Neural progenitor cell (in vitro differentiated cells): Measurements from ENCODE around the gene PPP2R5C. TPM values are rescaled to one million over a fixed set of nuclear protein-coding genes. Genes with fewer than 3 reads are reported as not detected.
A peak's percentile ranks its signal among the peaks of the same experiment; 100 is the strongest.

ENCODE experiments used
- DNase-seq: peaks from one replicate; pipeline ENCODE4 v3.0.0-alpha.2; 2016; ENCODE audit warnings: low spot score
- H2AFZ ChIP-seq: fragments of 200-600 bp; sonication (generic); replicated peaks from 2 replicates; pipeline ENCODE4 v1.6.1; 2016; ENCODE audit warnings: antibody characterized with exemption
- H3F3A ChIP-seq: fragments of 200-600 bp; sonication (generic); 2 replicates; pipeline ENCODE4 v1.6.1; 2016; ENCODE audit warnings: antibody characterized with exemption, low read depth
- H3K27ac ChIP-seq: fragments of 200-600 bp; sonication (generic); 2 replicates; pipeline ENCODE4 v1.5.1; 2016; ENCODE audit warnings: mild to moderate bottlenecking
- H3K27me3 ChIP-seq: fragments of 200-600 bp; sonication (generic); 2 replicates; pipeline ENCODE4 v1.6.1; 2016; ENCODE audit warnings: mild to moderate bottlenecking, moderate library complexity
- H3K36me3 ChIP-seq: fragments of 200-600 bp; sonication (generic); 2 replicates; pipeline ENCODE4 v1.5.1; 2016
- H3K4me1 ChIP-seq: fragments of 200-600 bp; sonication (generic); 2 replicates; pipeline ENCODE4 v1.6.1; 2016; ENCODE audit warnings: mixed run types
- H3K4me2 ChIP-seq: fragments of 200-600 bp; sonication (generic); 2 replicates; pipeline ENCODE4 v1.6.1; 2016
- H3K4me3 ChIP-seq: fragments of 200-600 bp; sonication (generic); 2 replicates; pipeline ENCODE4 v1.5.1; 2016
- H3K79me2 ChIP-seq: fragments of 200-600 bp; sonication (generic); 2 replicates; pipeline ENCODE4 v1.6.1; 2016; ENCODE audit warnings: low read depth
- H3K9ac ChIP-seq: fragments of 200-600 bp; sonication (generic); 2 replicates; pipeline ENCODE4 v1.6.1; 2016
- H3K9me3 ChIP-seq: fragments of 200-600 bp; sonication (generic); 2 replicates; pipeline ENCODE4 v1.5.1; 2016; ENCODE audit warnings: low read depth
- H4K20me1 ChIP-seq: fragments of 200-600 bp; sonication (generic); 2 replicates; pipeline ENCODE4 v1.6.1; 2016; ENCODE audit warnings: low read depth
- H3K27ac Mint-ChIP-seq: 3 replicates; pipeline ENCODE4 v1.8.0; 2021; ENCODE audit warnings: mixed read lengths
- H3K27me3 Mint-ChIP-seq: 2 replicates; pipeline ENCODE4 v1.8.0; 2022; ENCODE audit warnings: low read depth, mild to moderate bottlenecking, inconsistent platforms, moderate library complexity, mixed read lengths; ENCODE audit not compliant: insufficient read depth
- H3K36me3 Mint-ChIP-seq: 3 replicates; pipeline ENCODE4 v1.8.0; 2021; ENCODE audit warnings: mixed read lengths
- H3K4me1 Mint-ChIP-seq: 3 replicates; pipeline ENCODE4 v1.8.0; 2021; ENCODE audit warnings: mixed read lengths
- H3K4me3 Mint-ChIP-seq: 3 replicates; pipeline ENCODE4 v1.8.0; 2021; ENCODE audit warnings: mild to moderate bottlenecking, moderate library complexity, mixed read lengths
- H3K9me3 Mint-ChIP-seq: 3 replicates; pipeline ENCODE4 v1.8.0; 2020; ENCODE audit warnings: mixed read lengths
- EZH2 ChIP-seq: fragments of 200-600 bp; sonication (generic); IDR thresholded peaks from 2 replicates; pipeline ENCODE4 v1.6.1; 2017; ENCODE audit warnings: antibody characterized with exemption, mild to moderate bottlenecking, moderate library complexity
- EZH2phosphoT487 ChIP-seq: fragments of 200-600 bp; sonication (generic); IDR thresholded peaks from 2 replicates; pipeline ENCODE4 v1.6.1; 2017; ENCODE audit warnings: antibody characterized with exemption
- total RNA-seq: library from RNA; depleted of rRNA; stranded (reverse); fragments of >200 nt; gene quantifications from 2 replicates; pipeline ENCODE4 v1.2.3, GENCODE V29; 2015; ENCODE audit warnings: low replicate concordance
- TF ChIP-seq, protein P1 (sequence below): fragments of 200-600 bp; sonication (generic); IDR thresholded peaks from 2 replicates; pipeline ENCODE4 v1.5.1; 2017; ENCODE audit warnings: antibody characterized with exemption, mild to moderate bottlenecking

PPP2R5C gene
- total RNA-seq, 1 donor from 2014 or later = 183 TPM

GRCh38 chr14:101713621-101714349, 47.7 kb upstream of the PPP2R5C start:
- H3K79me2 ChIP-seq = no peaks in the 10 kb centered on the region
- no peaks in the 10 kb centered on the region for H3K36me3 ChIP-seq
- Mint-ChIP-seq H3K27ac (no peak overlapping the region), H3K4me1 (no peaks in the 10 kb centered on the region), H3K36me3 (no peaks in the 10 kb centered on the region), H3K4me3 (no peak overlapping the region), H3K27me3 (peaks cover 4% of the 10 kb centered on the region), H3K9me3 (peaks cover 6% of the 10 kb centered on the region)
- H3F3A ChIP-seq = no peaks in the 10 kb centered on the region
- no peak overlapping the region for H3K27ac ChIP-seq
- no peaks in the 10 kb centered on the region for H4K20me1 ChIP-seq
- H3K27me3 ChIP-seq = no peaks in the 10 kb centered on the region
- TF ChIP-seq, protein P1, sequence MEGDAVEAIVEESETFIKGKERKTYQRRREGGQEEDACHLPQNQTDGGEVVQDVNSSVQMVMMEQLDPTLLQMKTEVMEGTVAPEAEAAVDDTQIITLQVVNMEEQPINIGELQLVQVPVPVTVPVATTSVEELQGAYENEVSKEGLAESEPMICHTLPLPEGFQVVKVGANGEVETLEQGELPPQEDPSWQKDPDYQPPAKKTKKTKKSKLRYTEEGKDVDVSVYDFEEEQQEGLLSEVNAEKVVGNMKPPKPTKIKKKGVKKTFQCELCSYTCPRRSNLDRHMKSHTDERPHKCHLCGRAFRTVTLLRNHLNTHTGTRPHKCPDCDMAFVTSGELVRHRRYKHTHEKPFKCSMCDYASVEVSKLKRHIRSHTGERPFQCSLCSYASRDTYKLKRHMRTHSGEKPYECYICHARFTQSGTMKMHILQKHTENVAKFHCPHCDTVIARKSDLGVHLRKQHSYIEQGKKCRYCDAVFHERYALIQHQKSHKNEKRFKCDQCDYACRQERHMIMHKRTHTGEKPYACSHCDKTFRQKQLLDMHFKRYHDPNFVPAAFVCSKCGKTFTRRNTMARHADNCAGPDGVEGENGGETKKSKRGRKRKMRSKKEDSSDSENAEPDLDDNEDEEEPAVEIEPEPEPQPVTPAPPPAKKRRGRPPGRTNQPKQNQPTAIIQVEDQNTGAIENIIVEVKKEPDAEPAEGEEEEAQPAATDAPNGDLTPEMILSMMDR = no peak
- TF ChIP-seq EZH2 (no peak), EZH2phosphoT487 (no peak)
- no peak overlapping the region for H3K4me3 ChIP-seq
- H3K4me2 ChIP-seq = no peak overlapping the region
- no peak overlapping the region for H2AFZ ChIP-seq
- H3K4me1 ChIP-seq = no peaks in the 10 kb centered on the region
- H3K9ac ChIP-seq = no peak overlapping the region
- DNase-seq = no peak
- no peaks in the 10 kb centered on the region for H3K9me3 ChIP-seq

DNA sequence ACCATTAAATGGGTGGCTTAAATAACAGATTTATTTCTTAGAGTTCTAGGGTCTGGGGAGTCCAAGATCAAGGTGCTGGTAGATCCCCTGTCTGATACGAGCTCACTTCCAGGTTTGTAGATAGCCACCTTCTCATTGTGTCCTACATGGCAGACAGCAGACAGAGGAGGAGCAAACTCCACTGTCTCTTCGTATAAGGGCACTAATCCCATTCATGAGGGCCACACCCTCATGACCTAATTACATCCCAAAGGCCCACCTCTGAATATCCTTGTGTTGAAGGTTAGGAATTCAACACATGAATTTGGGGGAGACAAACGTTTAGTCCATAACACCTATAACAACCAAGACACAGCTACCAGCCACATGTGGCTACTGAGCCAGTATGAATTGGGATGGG, 47.1 kb upstream of the PPP2R5C start:
- H3K4me3 ChIP-seq = no peak overlapping the region
- no peak overlapping the region for H3K4me3 Mint-ChIP-seq
- H3K27me3 ChIP-seq = no peaks in the 10 kb centered on the region
- H3K79me2 ChIP-seq = no peaks in the 10 kb centered on the region
- no peaks in the 10 kb centered on the region for H4K20me1 ChIP-seq
- H3F3A ChIP-seq = no peaks in the 10 kb centered on the region
- no peaks in the 10 kb centered on the region for H3K36me3 Mint-ChIP-seq
- peaks cover 6% of the 10 kb centered on the region for H3K9me3 Mint-ChIP-seq
- no peak overlapping the region for H3K4me2 ChIP-seq
- no peak overlapping the region for H3K27ac Mint-ChIP-seq
- no peak overlapping the region for H2AFZ ChIP-seq
- no peaks in the 10 kb centered on the region for H3K9me3 ChIP-seq
- H3K4me1 Mint-ChIP-seq = peaks cover 2% of the 10 kb centered on the region
- no peaks in the 10 kb centered on the region for H3K4me1 ChIP-seq
- TF ChIP-seq, protein P1 = no peak
- TF ChIP-seq EZH2 (no peak), EZH2phosphoT487 (no peak)
- H3K36me3 ChIP-seq = no peaks in the 10 kb centered on the region
- no peak overlapping the region for H3K27ac ChIP-seq
- H3K27me3 Mint-ChIP-seq = peaks cover 4% of the 10 kb centered on the region
- DNase-seq = no peak
- no peak overlapping the region for H3K9ac ChIP-seq

GRCh38 chr14:101715210-101716076, 46.1 kb upstream of the PPP2R5C start:
- Histone ChIP-seq H3K9me3 (no peaks in the 10 kb centered on the region), H3K27me3 (no peaks in the 10 kb centered on the region), H3K36me3 (no peaks in the 10 kb centered on the region), H3F3A (no peaks in the 10 kb centered on the region), H3K9ac (no peak overlapping the region), H3K4me3 (no peak overlapping the region), H4K20me1 (no peaks in the 10 kb centered on the region), H3K79me2 (no peaks in the 10 kb centered on the region), H3K4me1 (no peaks in the 10 kb centered on the region), H3K27ac (no peak overlapping the region), H3K4me2 (no peak overlapping the region), H2AFZ (no peak overlapping the region)
- peaks cover 3% of the 10 kb centered on the region for H3K4me1 Mint-ChIP-seq
- no peak for DNase-seq
- peaks cover 6% of the 10 kb centered on the region for H3K9me3 Mint-ChIP-seq
- no peak overlapping the region for H3K4me3 Mint-ChIP-seq
- H3K36me3 Mint-ChIP-seq = no peaks in the 10 kb centered on the region
- peaks cover 4% of the 10 kb centered on the region for H3K27me3 Mint-ChIP-seq
- peak overlapping the region; percentile 50 for H3K27ac Mint-ChIP-seq
- TF ChIP-seq EZH2 (no peak), EZH2phosphoT487 (no peak)
- TF ChIP-seq, protein P1 = no peak
